GM12801 (cell line): ENCODE measurements around the gene POLR3A.

ENCODE experiments used
- TF ChIP-seq, protein P1 (sequence below): IDR thresholded peaks from one replicate; pipeline ENCODE4 v1.5.1; 2011; ENCODE audit warnings: control low read depth; ENCODE audit not compliant: insufficient read length; ENCODE audit errors: extremely low read depth

Gene POLR3A

DNA sequence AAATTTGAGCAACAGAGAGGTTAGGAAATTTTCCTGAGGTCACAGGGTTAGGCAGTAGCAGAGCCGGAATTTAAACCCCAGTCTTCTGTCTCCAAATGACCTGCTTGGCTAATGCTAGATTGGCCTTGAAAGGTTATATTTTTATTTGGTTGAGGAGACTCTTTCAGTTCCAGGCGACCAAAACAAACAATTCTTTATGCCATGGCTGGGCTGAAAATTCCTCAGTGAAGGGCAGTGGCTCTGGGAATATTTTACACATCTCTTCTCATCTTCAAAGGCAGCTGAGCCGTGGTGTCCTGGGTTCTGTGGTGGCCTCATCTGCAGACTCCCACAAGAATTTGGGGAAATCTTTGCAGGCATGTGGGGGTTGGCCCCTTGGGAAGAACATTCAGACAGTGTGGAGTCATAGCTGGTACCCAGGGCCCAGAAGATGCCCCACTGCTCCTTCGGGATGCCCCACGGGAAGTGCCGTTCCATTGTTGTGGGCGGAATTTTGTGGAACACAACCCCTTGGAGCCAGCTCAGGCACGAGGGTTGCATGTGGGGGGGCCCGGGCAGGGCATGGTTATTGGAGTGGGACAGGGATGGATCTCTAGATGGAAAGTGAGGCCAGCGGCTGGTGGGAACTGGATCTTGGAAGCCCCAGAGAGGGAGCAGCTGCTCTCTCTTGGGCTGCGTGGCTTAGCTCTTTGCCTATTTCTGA lies 37.6 kb upstream of the POLR3A start:
- TF ChIP-seq, protein P1, sequence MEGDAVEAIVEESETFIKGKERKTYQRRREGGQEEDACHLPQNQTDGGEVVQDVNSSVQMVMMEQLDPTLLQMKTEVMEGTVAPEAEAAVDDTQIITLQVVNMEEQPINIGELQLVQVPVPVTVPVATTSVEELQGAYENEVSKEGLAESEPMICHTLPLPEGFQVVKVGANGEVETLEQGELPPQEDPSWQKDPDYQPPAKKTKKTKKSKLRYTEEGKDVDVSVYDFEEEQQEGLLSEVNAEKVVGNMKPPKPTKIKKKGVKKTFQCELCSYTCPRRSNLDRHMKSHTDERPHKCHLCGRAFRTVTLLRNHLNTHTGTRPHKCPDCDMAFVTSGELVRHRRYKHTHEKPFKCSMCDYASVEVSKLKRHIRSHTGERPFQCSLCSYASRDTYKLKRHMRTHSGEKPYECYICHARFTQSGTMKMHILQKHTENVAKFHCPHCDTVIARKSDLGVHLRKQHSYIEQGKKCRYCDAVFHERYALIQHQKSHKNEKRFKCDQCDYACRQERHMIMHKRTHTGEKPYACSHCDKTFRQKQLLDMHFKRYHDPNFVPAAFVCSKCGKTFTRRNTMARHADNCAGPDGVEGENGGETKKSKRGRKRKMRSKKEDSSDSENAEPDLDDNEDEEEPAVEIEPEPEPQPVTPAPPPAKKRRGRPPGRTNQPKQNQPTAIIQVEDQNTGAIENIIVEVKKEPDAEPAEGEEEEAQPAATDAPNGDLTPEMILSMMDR, result no peak

- TF ChIP-seq, protein P1, result no peak
These were observed 36.7 kb upstream of the POLR3A start for GRCh38 chr10:78066012-78066411.

DNA sequence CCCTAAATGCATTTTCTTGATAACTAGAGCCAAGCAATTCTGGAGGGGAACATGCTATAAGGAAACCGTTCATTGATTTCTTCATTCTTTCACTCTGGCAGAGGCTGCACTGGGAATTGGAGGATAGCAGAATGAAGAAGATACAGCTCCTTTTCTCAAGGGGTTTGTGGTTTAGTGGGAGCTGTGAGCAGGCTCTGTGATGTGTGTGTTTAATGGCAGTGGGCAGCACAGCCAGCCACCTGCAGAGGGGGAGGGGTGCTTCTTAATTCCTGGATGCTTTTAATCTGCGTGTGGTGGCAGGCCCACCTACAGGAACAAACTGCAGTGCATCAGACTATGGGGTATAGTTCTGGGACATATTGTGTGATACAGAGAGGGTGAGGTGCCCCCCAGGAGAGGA lies 36.3 kb upstream of the POLR3A start:
- TF ChIP-seq, protein P1, result no peak

- TF ChIP-seq, protein P1, result no peak
These were observed 33.9 kb upstream of the POLR3A start for GRCh38 chr10:78063236-78063635.

DNA sequence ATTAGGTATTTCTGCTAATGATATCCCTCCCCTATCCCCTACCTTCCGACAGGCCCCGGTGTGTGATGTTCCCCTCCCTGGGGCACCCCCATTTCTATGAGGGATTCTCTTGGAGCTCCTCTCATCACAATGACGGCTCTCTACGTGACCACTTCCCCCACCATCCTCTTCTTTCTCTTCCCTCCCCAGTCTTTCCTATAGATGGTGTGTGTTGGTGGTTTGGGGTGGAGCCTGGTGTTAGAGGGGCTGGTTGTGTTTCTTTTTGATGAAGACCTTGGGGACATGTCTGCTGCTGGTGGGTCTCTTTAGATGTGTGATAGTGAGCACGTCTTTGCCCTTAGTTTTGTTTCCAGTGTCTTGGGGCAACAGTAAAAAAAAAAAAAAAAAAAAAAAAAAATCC lies 33.0 kb upstream of the POLR3A start:
- TF ChIP-seq, protein P1, result no peak

GRCh38 chr10:78059906-78060702 lies 30.8 kb upstream of the POLR3A start:
- TF ChIP-seq, protein P1, result no peak

- TF ChIP-seq, protein P1, result no peak
These were observed 29.2 kb upstream of the POLR3A start for GRCh38 chr10:78058562-78058961.
